ENCODE data around the gene CLASP1. TPM values are rescaled to one million over a fixed set of nuclear protein-coding genes. Genes with fewer than 3 reads are reported as not detected.

CLASP1 gene
- total RNA-seq, 1 donor from 2014 or later, result 110 TPM

- peaks cover 43% of the 10 kb centered on the region for H3K79me2 ChIP-seq (ENCODE audit: low read depth)
- H3K27me3 ChIP-seq, result no peaks in the 10 kb centered on the region
- Mint-ChIP-seq H3K9me3 (no peaks in the 10 kb centered on the region), H3K27ac (peak overlapping the region; percentile 13), H3K4me1 (peaks cover 44% of the 10 kb centered on the region), H3K4me3 (no peak overlapping the region), H3K27me3 (ENCODE audit: insufficient read depth, low read depth) (no peaks in the 10 kb centered on the region), H3K36me3 (peaks cover 33% of the 10 kb centered on the region)
- no peak for TF ChIP-seq EZH2 (IDR thresholded peaks at IDR 0.05)
- DNase-seq (ENCODE audit: low spot score), result no peak
- H3K27ac ChIP-seq, result no peak overlapping the region
- peak overlapping the region; percentile 9 for H3K4me2 ChIP-seq
- H3K9me3 ChIP-seq (ENCODE audit: low read depth), result no peaks in the 10 kb centered on the region
- H3K36me3 ChIP-seq, result peaks cover 12% of the 10 kb centered on the region
- H3F3A ChIP-seq (ENCODE audit: low read depth), result peaks cover 28% of the 10 kb centered on the region
- H3K4me3 ChIP-seq, result no peak overlapping the region
- no peak overlapping the region for H3K9ac ChIP-seq
- peaks cover 58% of the 10 kb centered on the region for H3K4me1 ChIP-seq
- no peak overlapping the region for H2AFZ ChIP-seq (replicated peaks)
- H4K20me1 ChIP-seq (ENCODE audit: low read depth), result peaks cover 63% of the 10 kb centered on the region
These were observed 177.5 kb downstream of the CLASP1 start for GRCh38 chr2:121471532-121472469.

DNA sequence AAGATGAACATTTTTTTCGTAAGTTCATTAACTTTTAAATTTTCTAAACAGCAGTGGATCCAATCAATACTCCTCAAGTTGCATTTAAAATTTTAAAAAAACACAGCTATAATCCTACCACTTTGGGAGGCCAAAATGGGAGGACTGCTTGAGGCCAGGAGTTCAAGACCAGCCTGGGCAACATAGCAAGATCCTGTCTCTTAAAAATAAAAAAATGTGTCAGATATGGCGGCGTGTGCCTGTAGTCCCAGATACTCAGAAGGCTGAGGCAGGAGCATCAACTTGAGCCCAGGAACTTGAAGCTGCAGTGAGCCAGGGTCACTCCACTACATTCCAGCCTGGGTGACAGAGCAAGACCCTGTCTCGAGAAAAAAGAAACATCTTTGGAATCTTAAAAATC is 178.3 kb downstream of the CLASP1 start:
- no peak overlapping the region for H3K9ac ChIP-seq
- no peak overlapping the region for H3K4me2 ChIP-seq
- TF ChIP-seq, protein P1, sequence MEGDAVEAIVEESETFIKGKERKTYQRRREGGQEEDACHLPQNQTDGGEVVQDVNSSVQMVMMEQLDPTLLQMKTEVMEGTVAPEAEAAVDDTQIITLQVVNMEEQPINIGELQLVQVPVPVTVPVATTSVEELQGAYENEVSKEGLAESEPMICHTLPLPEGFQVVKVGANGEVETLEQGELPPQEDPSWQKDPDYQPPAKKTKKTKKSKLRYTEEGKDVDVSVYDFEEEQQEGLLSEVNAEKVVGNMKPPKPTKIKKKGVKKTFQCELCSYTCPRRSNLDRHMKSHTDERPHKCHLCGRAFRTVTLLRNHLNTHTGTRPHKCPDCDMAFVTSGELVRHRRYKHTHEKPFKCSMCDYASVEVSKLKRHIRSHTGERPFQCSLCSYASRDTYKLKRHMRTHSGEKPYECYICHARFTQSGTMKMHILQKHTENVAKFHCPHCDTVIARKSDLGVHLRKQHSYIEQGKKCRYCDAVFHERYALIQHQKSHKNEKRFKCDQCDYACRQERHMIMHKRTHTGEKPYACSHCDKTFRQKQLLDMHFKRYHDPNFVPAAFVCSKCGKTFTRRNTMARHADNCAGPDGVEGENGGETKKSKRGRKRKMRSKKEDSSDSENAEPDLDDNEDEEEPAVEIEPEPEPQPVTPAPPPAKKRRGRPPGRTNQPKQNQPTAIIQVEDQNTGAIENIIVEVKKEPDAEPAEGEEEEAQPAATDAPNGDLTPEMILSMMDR (IDR thresholded peaks at IDR 0.05), result no peak
- TF ChIP-seq EZH2phosphoT487 (IDR thresholded peaks at IDR 0.05), result no peak
- TF ChIP-seq EZH2 (IDR thresholded peaks at IDR 0.05), result no peak
- H2AFZ ChIP-seq (replicated peaks), result no peak overlapping the region
- H3K36me3 Mint-ChIP-seq, result peaks cover 41% of the 10 kb centered on the region
- DNase-seq (ENCODE audit: low spot score), result no peak
- no peak overlapping the region for H3K4me3 Mint-ChIP-seq
- no peaks in the 10 kb centered on the region for H3K9me3 ChIP-seq (ENCODE audit: low read depth)
- no peak overlapping the region for H3K27ac ChIP-seq
- H3K79me2 ChIP-seq (ENCODE audit: low read depth), result peaks cover 42% of the 10 kb centered on the region
- H3K27ac Mint-ChIP-seq, result no peak overlapping the region
- peaks cover 49% of the 10 kb centered on the region for H3K4me1 ChIP-seq
- peaks cover 16% of the 10 kb centered on the region for H3K36me3 ChIP-seq
- no peaks in the 10 kb centered on the region for H3K27me3 Mint-ChIP-seq (ENCODE audit: insufficient read depth, low read depth)
- no peaks in the 10 kb centered on the region for H3K9me3 Mint-ChIP-seq
- peaks cover 36% of the 10 kb centered on the region for H3K4me1 Mint-ChIP-seq
- no peak overlapping the region for H3K4me3 ChIP-seq
- peaks cover 54% of the 10 kb centered on the region for H4K20me1 ChIP-seq (ENCODE audit: low read depth)
- H3K27me3 ChIP-seq, result no peaks in the 10 kb centered on the region
- peaks cover 19% of the 10 kb centered on the region for H3F3A ChIP-seq (ENCODE audit: low read depth)

DNA sequence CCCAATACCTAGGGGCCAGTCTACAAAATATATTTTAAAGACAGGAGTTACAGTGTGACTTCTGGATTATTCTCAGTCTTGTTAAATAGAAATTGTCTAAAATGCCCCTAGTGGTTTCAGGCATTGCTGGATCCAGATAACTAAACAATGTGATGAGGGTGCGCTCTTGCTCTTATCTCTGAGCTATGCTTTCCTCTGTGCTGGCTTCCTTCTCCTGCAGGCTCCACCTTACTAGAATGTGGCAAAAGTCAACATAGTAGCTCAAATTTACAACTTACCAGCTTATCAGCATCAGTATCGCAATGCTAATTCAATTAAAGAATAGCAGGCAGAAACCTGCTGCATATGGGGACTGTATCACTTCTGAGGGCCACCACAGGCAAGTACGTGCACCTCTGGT is 179.9 kb downstream of the CLASP1 start:
- no peak overlapping the region for H3K9ac ChIP-seq
- Mint-ChIP-seq H3K4me1 (peaks cover 26% of the 10 kb centered on the region), H3K9me3 (no peaks in the 10 kb centered on the region), H3K27ac (no peak overlapping the region), H3K4me3 (no peak overlapping the region), H3K36me3 (peaks cover 45% of the 10 kb centered on the region), H3K27me3 (ENCODE audit: insufficient read depth, low read depth) (no peaks in the 10 kb centered on the region)
- peaks cover 37% of the 10 kb centered on the region for H3K79me2 ChIP-seq (ENCODE audit: low read depth)
- no peak overlapping the region for H2AFZ ChIP-seq (replicated peaks)
- no peak overlapping the region for H3K4me2 ChIP-seq
- H4K20me1 ChIP-seq (ENCODE audit: low read depth), result peaks cover 39% of the 10 kb centered on the region
- H3F3A ChIP-seq (ENCODE audit: low read depth), result peaks cover 4% of the 10 kb centered on the region
- no peak overlapping the region for H3K4me3 ChIP-seq
- peaks cover 16% of the 10 kb centered on the region for H3K36me3 ChIP-seq
- TF ChIP-seq, protein P1 (IDR thresholded peaks at IDR 0.05), result no peak
- TF ChIP-seq EZH2 (IDR thresholded peaks at IDR 0.05) (no peak), EZH2phosphoT487 (IDR thresholded peaks at IDR 0.05) (no peak)
- H3K9me3 ChIP-seq (ENCODE audit: low read depth), result no peaks in the 10 kb centered on the region
- no peaks in the 10 kb centered on the region for H3K27me3 ChIP-seq
- H3K4me1 ChIP-seq, result peaks cover 33% of the 10 kb centered on the region
- H3K27ac ChIP-seq, result no peak overlapping the region
- DNase-seq (ENCODE audit: low spot score), result no peak

DNA sequence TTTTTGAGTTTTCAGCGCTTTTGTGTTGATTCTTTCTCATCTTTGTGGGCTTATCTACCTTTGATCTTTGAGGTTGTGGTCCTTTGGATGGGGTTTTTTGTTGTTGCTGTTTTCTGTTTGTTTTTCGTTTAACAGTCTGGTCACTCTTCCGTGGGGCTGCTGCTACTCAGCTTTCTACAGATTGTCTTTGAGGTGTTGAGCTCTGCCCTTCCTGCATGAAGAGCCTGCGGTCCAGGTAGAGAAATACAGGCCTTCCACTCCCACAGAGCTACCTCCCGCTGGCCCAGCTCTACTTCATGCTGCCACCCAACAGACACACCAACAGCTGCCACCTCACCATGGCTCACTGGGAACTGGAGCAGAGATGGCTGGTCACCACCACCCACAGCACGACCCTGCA is 180.3 kb downstream of the CLASP1 start:
- Mint-ChIP-seq H3K9me3 (no peaks in the 10 kb centered on the region), H3K4me3 (no peak overlapping the region), H3K27me3 (ENCODE audit: insufficient read depth, low read depth) (no peaks in the 10 kb centered on the region), H3K36me3 (peaks cover 45% of the 10 kb centered on the region), H3K27ac (no peak overlapping the region), H3K4me1 (peaks cover 23% of the 10 kb centered on the region)
- Histone ChIP-seq H4K20me1 (ENCODE audit: low read depth) (peaks cover 34% of the 10 kb centered on the region), H3K27ac (no peak overlapping the region), H3K4me3 (no peak overlapping the region), H3K9ac (no peak overlapping the region), H3K27me3 (no peaks in the 10 kb centered on the region), H3K4me2 (no peak overlapping the region), H3K4me1 (peaks cover 29% of the 10 kb centered on the region), H3K36me3 (peaks cover 16% of the 10 kb centered on the region), H2AFZ (replicated peaks) (no peak overlapping the region), H3F3A (ENCODE audit: low read depth) (peaks cover 4% of the 10 kb centered on the region), H3K9me3 (ENCODE audit: low read depth) (no peaks in the 10 kb centered on the region), H3K79me2 (ENCODE audit: low read depth) (peaks cover 33% of the 10 kb centered on the region)
- no peak for DNase-seq (ENCODE audit: low spot score)
- no peak for TF ChIP-seq EZH2 (IDR thresholded peaks at IDR 0.05)
- no peak for TF ChIP-seq EZH2phosphoT487 (IDR thresholded peaks at IDR 0.05)
- TF ChIP-seq, protein P1 (IDR thresholded peaks at IDR 0.05), result no peak
